ENCODE data around the gene HNRNPC.

The HNRNPC gene

GRCh38 chr14:21244544-21244943 is 24.7 kb downstream of the HNRNPC start:
- H3K4me1 ChIP-seq: peaks cover under 1 to 47% (median 16%) of the 10 kb centered on the region in 10 experiments; a peak in 14 of 20 replicates
- H3K27ac ChIP-seq: peak overlapping the region in 1 of 11 experiments; percentile 21; a peak in 1 of 22 replicates
- H3K4me2 ChIP-seq: no peak overlapping the region
- H3K9ac ChIP-seq: no peak overlapping the region
- H3K9me3 ChIP-seq (replicated peaks in 1 of 11): no peaks in the 10 kb centered on the region
- no peaks in the 10 kb centered on the region for H3K27me3 ChIP-seq
- TF ChIP-seq Cebpa-rat (IDR thresholded peaks at IDR 0.05): no peak
- H3K36me3 ChIP-seq: peaks cover 88 to 100% (median 93%) of the 10 kb centered on the region in 11 experiments
- H4K20me1 ChIP-seq: peaks cover 100% of the 10 kb centered on the region in 11 experiments
- H3K4me3 ChIP-seq: no peak overlapping the region

GRCh38 chr14:21241218-21241819 is 27.9 kb downstream of the HNRNPC start:
- Histone ChIP-seq H3K4me2 (no peak overlapping the region), H3K36me3 (peaks cover 88 to 100% (median 93%) of the 10 kb centered on the region in 11 experiments), H3K4me3 (no peak overlapping the region), H3K27me3 (no peaks in the 10 kb centered on the region), H4K20me1 (peaks cover 100% of the 10 kb centered on the region in 11 experiments), H3K9me3 (replicated peaks in 1 of 11) (no peaks in the 10 kb centered on the region), H3K9ac (no peak overlapping the region), H3K4me1 (peaks cover 6 to 32% (median 15%) of the 10 kb centered on the region in 10 experiments; a peak in 14 of 20 replicates), H3K27ac (no peak overlapping the region; a peak in 1 of 22 replicates)
- TF ChIP-seq Cebpa-rat (IDR thresholded peaks at IDR 0.05): no peak

- TF ChIP-seq Cebpa-rat (IDR thresholded peaks at IDR 0.05): no peak
- no peaks in the 10 kb centered on the region for H3K9me3 ChIP-seq (replicated peaks in 1 of 11)
- no peak overlapping the region for H3K27ac ChIP-seq
- H3K4me2 ChIP-seq: no peak overlapping the region
- peaks cover 100% of the 10 kb centered on the region in 11 experiments for H4K20me1 ChIP-seq
- no peak overlapping the region for H3K4me3 ChIP-seq
- H3K36me3 ChIP-seq: peaks cover 83 to 100% (median 91%) of the 10 kb centered on the region in 11 experiments
- no peaks in the 10 kb centered on the region for H3K27me3 ChIP-seq
- H3K4me1 ChIP-seq: peaks cover 6 to 41% (median 11%) of the 10 kb centered on the region in 10 experiments; a peak in 13 of 20 replicates
- H3K9ac ChIP-seq: no peak overlapping the region
Observed at GRCh38 chr14:21240417-21240816, 28.8 kb downstream of the HNRNPC start.

- Histone ChIP-seq H3K4me1 (peaks cover 0 to 48% (median 8%) of the 10 kb centered on the region in 10 experiments; a peak in 9 of 20 replicates), H4K20me1 (peaks cover 100% of the 10 kb centered on the region in 11 experiments), H3K9me3 (replicated peaks in 1 of 11) (no peaks in the 10 kb centered on the region), H3K4me2 (peak overlapping the region in 1 of 11 experiments; percentile 8; a peak in 1 of 22 replicates), H3K4me3 (no peak overlapping the region), H3K27me3 (no peaks in the 10 kb centered on the region), H3K27ac (no peak overlapping the region), H3K36me3 (peaks cover 83 to 99% (median 91%) of the 10 kb centered on the region in 11 experiments), H3K9ac (no peak overlapping the region; a peak in 1 of 22 replicates)
- no peak for TF ChIP-seq Cebpa-rat (IDR thresholded peaks at IDR 0.05)
Observed at GRCh38 chr14:21238823-21239518, 30.3 kb downstream of the HNRNPC start.

- peaks cover 0 to 55% (median 7%) of the 10 kb centered on the region in 10 experiments; a peak in 9 of 20 replicates for H3K4me1 ChIP-seq
- no peak overlapping the region for H3K4me3 ChIP-seq
- peaks cover 84 to 99% (median 91%) of the 10 kb centered on the region in 11 experiments for H3K36me3 ChIP-seq
- no peak overlapping the region for H3K27ac ChIP-seq
- H3K27me3 ChIP-seq: no peaks in the 10 kb centered on the region
- H3K9me3 ChIP-seq (replicated peaks in 1 of 11): no peaks in the 10 kb centered on the region
- H3K4me2 ChIP-seq: peak overlapping the region in 1 of 11 experiments; percentile 17; a peak in 1 of 22 replicates
- H3K9ac ChIP-seq: peak overlapping the region in 1 of 11 experiments; percentile 40; a peak in 1 of 22 replicates
- no peak for TF ChIP-seq Cebpa-rat (IDR thresholded peaks at IDR 0.05)
- peaks cover 100% of the 10 kb centered on the region in 11 experiments for H4K20me1 ChIP-seq
Observed at GRCh38 chr14:21236948-21237797, 32.1 kb downstream of the HNRNPC start.

- no peak overlapping the region for H3K4me3 ChIP-seq
- TF ChIP-seq Cebpa-rat (IDR thresholded peaks at IDR 0.05): no peak
- H3K4me2 ChIP-seq: no peak overlapping the region
- peaks cover 0 to 53% (median 2%) of the 10 kb centered on the region in 10 experiments; a peak in 8 of 20 replicates for H3K4me1 ChIP-seq
- H3K9ac ChIP-seq: no peak overlapping the region; a peak in 1 of 22 replicates
- peaks cover 92 to 100% (median 99%) of the 10 kb centered on the region in 11 experiments for H3K36me3 ChIP-seq
- H3K9me3 ChIP-seq (replicated peaks in 1 of 11): no peaks in the 10 kb centered on the region
- H4K20me1 ChIP-seq: peaks cover 100% of the 10 kb centered on the region in 11 experiments
- no peaks in the 10 kb centered on the region for H3K27me3 ChIP-seq
- H3K27ac ChIP-seq: no peak overlapping the region
Observed at GRCh38 chr14:21234112-21234511, 35.1 kb downstream of the HNRNPC start.

- H3K27me3 ChIP-seq: no peaks in the 10 kb centered on the region
- H3K4me1 ChIP-seq: peaks cover 0 to 48% (median 0%) of the 10 kb centered on the region in 10 experiments; a peak in 6 of 20 replicates
- H3K36me3 ChIP-seq: peaks cover 92 to 100% (median 99%) of the 10 kb centered on the region in 11 experiments
- H3K27ac ChIP-seq: no peak overlapping the region
- no peak overlapping the region for H3K4me3 ChIP-seq
- H3K9me3 ChIP-seq (replicated peaks in 1 of 11): no peaks in the 10 kb centered on the region
- TF ChIP-seq Cebpa-rat (IDR thresholded peaks at IDR 0.05): no peak
- peak overlapping the region in 2 of 11 experiments; percentile 51 to 59; a peak in 2 of 22 replicates for H3K9ac ChIP-seq
- H4K20me1 ChIP-seq: peaks cover 100% of the 10 kb centered on the region in 11 experiments
- H3K4me2 ChIP-seq: no peak overlapping the region
Observed at GRCh38 chr14:21233457-21234076, 35.7 kb downstream of the HNRNPC start.

- no peak overlapping the region for H3K4me3 ChIP-seq
- no peak for TF ChIP-seq Cebpa-rat (IDR thresholded peaks at IDR 0.05)
- peaks cover 100% of the 10 kb centered on the region in 11 experiments for H4K20me1 ChIP-seq
- no peaks in the 10 kb centered on the region for H3K9me3 ChIP-seq (replicated peaks in 1 of 11)
- no peak overlapping the region for H3K4me2 ChIP-seq
- no peak overlapping the region for H3K9ac ChIP-seq
- H3K4me1 ChIP-seq: peaks cover 0 to 27% (median 0%) of the 10 kb centered on the region in 10 experiments; a peak in 5 of 20 replicates
- peaks cover 96 to 100% (median 99%) of the 10 kb centered on the region in 11 experiments for H3K36me3 ChIP-seq
- no peaks in the 10 kb centered on the region for H3K27me3 ChIP-seq
- H3K27ac ChIP-seq: no peak overlapping the region
Observed at GRCh38 chr14:21231020-21231652, 38.1 kb downstream of the HNRNPC start.

Data from BLaER1 treated with 17β-estradiol and CSF1 and Interleukin-3, amounts not matched to agents 10 nM and 100 nM (cell line).